ENCODE measurements around the gene HBE1. TPM values are rescaled to one million over a fixed set of nuclear protein-coding genes. Genes with fewer than 3 reads are reported as not detected.

Gene HBE1
- total and polyA plus RNA-seq, 2 of the 4 experiments (the other 2 are of a cell fraction), result 3.2 to 12.7 TPM

- no peak overlapping the region for H2AK9ac ChIP-seq (replicated peaks; ENCODE audit: low read depth, low read length, poor library complexity)
- in situ Hi-C loops (cut with MboI; ENCODE audit: low sequenced_read_pairs) (no loop called here), dilution Hi-C loops (cut with HindIII; ENCODE audit: low sequenced_read_pairs, unreplicated experiment) (no loop called here), intact Hi-C loops (cut with micrococcal nuclease) (no loop called here)
- H3K9me3 ChIP-seq (ENCODE audit: control insufficient read depth, insufficient read depth, low read length), result no peaks in the 10 kb centered on the region
- H2AK5ac ChIP-seq (ENCODE audit: low read depth, low read length), result no peak overlapping the region
- no peak overlapping the region for H2BK5ac ChIP-seq (ENCODE audit: low read depth, low read length, poor library complexity, severe bottlenecking)
- H4K91ac ChIP-seq (ENCODE audit: insufficient read depth, low read depth, low read length), result no peak overlapping the region
- 0 out of 2 replicates have a peak overlapping the region, but pooled peaks have one; percentile 19 for H2BK120ac ChIP-seq (ENCODE audit: low read depth, low read length)
- H4K5ac ChIP-seq (ENCODE audit: low read depth, low read length), result no peak overlapping the region
- H3K27me3 ChIP-seq (ENCODE audit: control insufficient read depth, insufficient read depth, low read length), result no peaks in the 10 kb centered on the region
- WGBS, 2 experiments (ENCODE audit: extremely low coverage in 2 of 2, insufficient read length in 1 of 2), result no CpG with 5 or more reads among the region's 2 CpGs
- BruUV-seq (replicated peaks), result no TSS peak
- CTCF ChIA-PET, result no interaction called here
- H3K56ac ChIP-seq (ENCODE audit: extremely low read depth, insufficient read depth, low read length), result no peak overlapping the region
- H2BK20ac ChIP-seq (ENCODE audit: low read depth, low read length), result no peak overlapping the region
- no peak for DNase-seq
- H3K79me1 ChIP-seq (ENCODE audit: low read depth in 1 of 2, low read length in 2 of 2), result no peaks in the 10 kb centered on the region
- H3K23ac ChIP-seq (ENCODE audit: low read depth, low read length), result no peak overlapping the region
- H3K36me3 ChIP-seq (ENCODE audit: control insufficient read depth, insufficient read depth, low read length), result no peaks in the 10 kb centered on the region
- peak overlapping the region; percentile 20; the same call in 1 of the 3 replicates for H2BK15ac ChIP-seq (ENCODE audit: low read depth, low read length)
- peaks cover 2% of the 10 kb centered on the region; the same call in 1 of the 2 replicates for H3K4me1 ChIP-seq (ENCODE audit: control insufficient read depth, insufficient read depth, low read length)
- TF ChIP-seq RFX5 (IDR thresholded peaks at IDR 0.05; ENCODE audit: low read depth, low read length), result no peak
- no peak for TF ChIP-seq FOS (IDR thresholded peaks at IDR 0.05; ENCODE audit: low read depth, low read length)
- no peak for TF ChIP-seq BHLHE40 (IDR thresholded peaks at IDR 0.05; ENCODE audit: low read depth, low read length)
- no peak for TF ChIP-seq POLR2A (IDR thresholded peaks at IDR 0.05; ENCODE audit: low read depth, low read length)
- TF ChIP-seq RAD21 (IDR thresholded peaks at IDR 0.05; ENCODE audit: low read length), result no peak
- no peak for TF ChIP-seq MAFK (IDR thresholded peaks at IDR 0.05; ENCODE audit: low read depth, low read length)
- no peak for TF ChIP-seq MAZ (IDR thresholded peaks at IDR 0.05; ENCODE audit: borderline replicate concordance, low read depth, low read length)
- H3K9ac ChIP-seq (ENCODE audit: low read depth, low read length), result no peak overlapping the region
- H3K9me1 ChIP-seq (ENCODE audit: insufficient read depth, low read length), result peaks cover 7% of the 10 kb centered on the region; the same call in 1 of the 2 replicates
- H3K18ac ChIP-seq (ENCODE audit: low read depth, low read length), result no peak overlapping the region
- no peak overlapping the region for H3K14ac ChIP-seq (replicated peaks; ENCODE audit: low read depth, low read length)
- no peak overlapping the region for H4K8ac ChIP-seq (ENCODE audit: low read depth in 2 of 2, low read length in 2 of 2)
- no peak overlapping the region for H3K4me2 ChIP-seq (ENCODE audit: low read depth, low read length)
- H2AFZ ChIP-seq (replicated peaks; ENCODE audit: low read length, poor library complexity), result no peak overlapping the region
- H3K4ac ChIP-seq (ENCODE audit: low read depth, low read length), result no peak overlapping the region
- POLR2A ChIA-PET (ENCODE audit: unreplicated experiment), result no interaction called here
- H4K20me1 ChIP-seq (ENCODE audit: insufficient read depth, low read length), result no peaks in the 10 kb centered on the region
- no peak overlapping the region for H3K27ac ChIP-seq (ENCODE audit: insufficient read depth, low read length)
- H3K4me3 ChIP-seq (ENCODE audit: insufficient read depth, low read depth, low read length), result no peak overlapping the region
- no peak for ATAC-seq (ENCODE audit: low read depth)
Measured at GRCh38 chr11:5245155-5245554, 24.6 kb downstream of the HBE1 start.
